Aortic smooth muscle cell (primary cell): Measurements from ENCODE around the gene SIX4. TPM values are rescaled to one million over a fixed set of nuclear protein-coding genes. Genes with fewer than 3 reads are reported as not detected.

Experiments used
- total RNA-seq: library from RNA; depleted of rRNA; stranded (reverse); fragments of >200 nt; gene quantifications from 2 replicates; pipeline ENCODE4 v1.2.3, GENCODE V29; 2014

SIX4 gene
- total RNA-seq, result 5.2 and 5.3 TPM in 2 replicates

DNA sequence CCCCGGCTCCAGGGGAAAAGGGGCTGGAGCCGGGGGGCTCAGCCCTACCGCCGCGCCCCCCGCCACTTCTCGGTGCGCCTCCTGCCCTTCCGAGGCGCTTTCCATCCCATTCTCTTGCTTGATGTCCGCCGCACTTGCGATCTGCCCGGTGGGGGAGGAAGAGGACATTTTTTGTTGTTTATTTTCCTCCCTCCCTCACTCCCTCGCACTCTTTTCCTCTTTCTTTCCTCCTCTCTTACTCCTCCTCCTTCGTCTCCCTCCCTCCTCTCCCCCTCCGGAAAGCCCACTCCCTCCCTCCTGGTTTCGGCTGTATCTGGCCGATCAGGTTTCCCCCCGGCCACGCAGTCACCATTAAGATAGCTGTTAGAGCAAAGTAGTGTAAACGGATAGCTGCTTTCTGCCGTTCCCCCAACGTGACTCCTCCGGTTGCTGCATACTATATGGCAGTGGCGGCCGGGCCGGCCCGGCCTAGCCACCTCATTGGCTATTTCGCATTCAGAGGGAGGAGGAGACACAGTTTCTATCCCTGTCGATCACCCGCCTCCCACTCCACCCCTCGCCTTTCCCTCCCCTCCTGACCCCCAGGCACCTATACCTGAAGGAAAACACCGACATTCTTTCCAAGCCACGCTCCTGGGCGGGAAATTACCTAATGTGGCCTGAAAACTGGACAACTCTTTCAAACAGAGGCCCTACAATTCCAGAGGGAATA is at the start of gene SIX4:
SIX4 (minus strand) TSS at position 445 of the 712 bp plus-strand sequence; CDS start at position 168, 277 bp downstream.

DNA sequence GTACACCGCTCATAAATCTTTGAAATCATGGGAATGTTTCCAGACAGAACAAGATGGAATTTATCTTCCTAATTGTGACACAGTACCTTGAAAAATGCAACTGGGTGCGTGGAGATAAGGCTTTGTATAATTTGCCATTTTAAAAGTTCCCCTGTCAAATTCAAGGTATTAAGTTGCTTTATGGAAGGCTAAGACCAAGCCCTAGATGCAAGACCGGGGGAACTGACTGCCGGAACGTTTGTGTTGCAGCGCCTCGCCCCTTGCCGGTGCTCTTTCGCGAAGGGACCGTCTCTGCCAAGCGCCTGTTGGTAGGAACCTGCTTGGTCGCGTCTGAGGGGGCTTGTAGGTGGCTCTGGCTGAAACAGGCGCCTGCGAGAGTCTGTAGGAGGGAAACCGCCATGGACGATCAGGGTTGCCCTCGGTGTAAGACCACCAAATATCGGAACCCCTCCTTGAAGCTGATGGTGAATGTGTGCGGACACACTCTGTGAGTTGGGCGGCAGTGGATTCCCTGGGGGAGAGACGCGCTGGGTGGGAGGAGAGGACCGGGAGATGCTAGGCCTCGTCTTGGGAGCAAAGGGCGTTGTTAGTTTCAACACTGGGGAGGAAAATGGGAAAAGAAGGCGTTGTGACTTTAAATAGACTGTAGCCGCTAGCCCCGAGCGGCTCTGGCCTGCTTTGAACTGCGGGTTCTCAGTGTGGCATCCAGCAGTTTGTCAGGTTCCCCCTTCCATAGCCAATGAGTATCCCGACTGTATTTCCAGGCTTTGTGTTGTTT is 10.5 kb upstream of the SIX4 start, which contains the start of gene MNAT1:
MNAT1 (plus strand) TSS at position 297 of the 778 bp plus-strand sequence; CDS start at position 399, 102 bp downstream.

Other genes starting within 250 kb of the SIX4 start
- not detected in 2 replicates for gene C14orf39, start 238.3 kb downstream of the SIX4 start, total RNA-seq
- not detected in 2 replicates for gene SIX6, start 215.2 kb downstream of the SIX4 start, total RNA-seq
- gene SIX1, start 74.9 kb downstream of the SIX4 start, total RNA-seq, result 0.68 and 0.79 TPM in 2 replicates
- 38.8 and 51.9 TPM in 2 replicates for gene MNAT1, start 10.4 kb upstream of the SIX4 start, total RNA-seq